Activated effector memory CD4-positive, alpha-beta T cell treated with Interleukin-2 at 50 U/mL for 16 hours (primary cell): ENCODE results near the gene AUTS2.
"Not testable (repeated sequence)": the region's sequence is repeated elsewhere in the genome, so short reads cannot be mapped to it uniquely, and the experiment has no call there.

ENCODE experiments used
- DNase-seq: peaks from one replicate; pipeline ENCODE4 v3.0.0-alpha.2; 2020

AUTS2 gene

GRCh38 chr7:70787771-70788170 is 1189.5 kb downstream of the AUTS2 start:
- no peak for DNase-seq

GRCh38 chr7:70788276-70788675 is 1190.0 kb downstream of the AUTS2 start:
- DNase-seq: peak; percentile 33

DNA sequence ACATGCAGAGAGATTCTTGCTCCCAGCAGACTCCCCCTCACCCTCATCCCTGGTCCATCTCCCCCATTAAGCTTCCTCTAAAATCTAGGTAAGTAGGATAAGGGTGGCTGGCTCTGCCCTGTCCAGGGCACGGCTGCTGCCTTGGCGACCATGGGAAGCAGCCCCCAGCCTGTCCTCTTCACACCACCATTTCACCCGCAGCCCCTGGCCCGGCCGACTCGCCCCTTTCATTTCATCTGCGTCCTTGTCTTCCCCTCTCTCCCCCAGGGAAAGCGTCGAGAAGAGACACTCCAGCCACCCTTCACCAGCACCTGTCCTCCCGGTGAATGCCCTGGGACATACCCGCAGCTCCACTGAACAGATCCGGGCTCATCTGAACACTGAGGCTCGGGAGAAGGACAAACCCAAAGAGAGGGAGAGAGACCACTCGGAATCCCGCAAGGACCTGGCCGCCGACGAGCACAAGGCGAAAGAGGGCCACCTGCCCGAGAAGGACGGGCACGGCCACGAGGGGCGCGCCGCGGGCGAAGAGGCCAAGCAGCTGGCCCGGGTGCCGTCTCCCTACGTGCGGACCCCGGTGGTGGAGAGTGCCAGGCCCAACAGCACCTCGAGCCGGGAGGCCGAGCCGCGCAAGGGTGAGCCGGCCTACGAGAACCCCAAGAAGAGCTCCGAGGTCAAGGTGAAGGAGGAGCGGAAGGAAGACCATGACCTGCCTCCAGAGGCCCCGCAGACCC is 1191.4 kb downstream of the AUTS2 start:
- no peak for DNase-seq

GRCh38 chr7:70790215-70791073 is 1192.2 kb downstream of the AUTS2 start:
- no peak for DNase-seq

- DNase-seq: no peak
These were observed 1193.1 kb downstream of the AUTS2 start for GRCh38 chr7:70791341-70791740.

DNA sequence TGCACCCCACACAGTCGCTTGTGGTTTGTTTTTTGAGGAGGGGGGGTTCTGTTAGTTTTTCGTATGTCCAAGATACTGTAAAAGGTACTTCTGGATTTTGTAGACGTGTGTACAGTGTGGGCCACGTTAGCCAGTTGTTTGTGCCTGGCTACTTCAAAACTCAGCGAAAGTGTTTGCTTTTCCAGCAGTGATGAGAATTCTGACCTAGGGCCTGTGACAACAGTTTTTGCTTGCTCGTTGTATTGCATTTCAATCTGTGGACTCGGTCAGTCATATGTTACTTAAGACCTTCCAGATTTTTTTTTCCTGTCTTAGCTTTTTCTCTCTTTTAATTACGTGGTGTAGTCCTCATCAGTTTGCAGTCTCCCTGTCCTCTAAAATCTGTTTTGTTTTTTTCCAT is 1194.8 kb downstream of the AUTS2 start:
- DNase-seq: no peak

DNA sequence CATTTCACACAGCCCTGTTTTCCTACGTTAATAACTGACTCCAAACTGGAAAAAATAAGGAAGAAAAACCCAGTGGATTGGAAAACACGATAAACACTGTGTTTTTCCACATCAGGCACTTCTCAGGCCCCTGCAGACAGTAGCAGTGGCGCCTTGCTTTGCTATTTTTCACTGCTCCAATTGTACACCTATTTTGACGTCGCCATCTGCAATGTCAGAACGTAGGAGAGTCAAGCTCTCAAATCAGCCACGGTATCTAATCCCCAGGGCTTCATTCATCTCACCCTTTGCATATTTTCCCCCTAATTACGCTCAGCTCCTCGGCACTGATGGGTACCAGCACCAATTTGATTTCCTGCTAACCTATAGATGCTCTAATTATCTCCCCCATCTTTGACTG is 1195.5 kb downstream of the AUTS2 start:
- no peak for DNase-seq

GRCh38 chr7:70794962-70795361 is 1196.7 kb downstream of the AUTS2 start:
- DNase-seq: no peak

GRCh38 chr7:70795948-70796347 is 1197.7 kb downstream of the AUTS2 start:
- DNase-seq: no peak

GRCh38 chr7:70797109-70797514 is 1198.8 kb downstream of the AUTS2 start:
- DNase-seq: no peak

- DNase-seq: no peak
These were observed 1201.6 kb downstream of the AUTS2 start for GRCh38 chr7:70799841-70800405.

GRCh38 chr7:70805360-70805759 is 1207.1 kb downstream of the AUTS2 start:
- no peak for DNase-seq

- DNase-seq: no peak
These were observed 1209.4 kb downstream of the AUTS2 start for GRCh38 chr7:70807650-70808049.

DNA sequence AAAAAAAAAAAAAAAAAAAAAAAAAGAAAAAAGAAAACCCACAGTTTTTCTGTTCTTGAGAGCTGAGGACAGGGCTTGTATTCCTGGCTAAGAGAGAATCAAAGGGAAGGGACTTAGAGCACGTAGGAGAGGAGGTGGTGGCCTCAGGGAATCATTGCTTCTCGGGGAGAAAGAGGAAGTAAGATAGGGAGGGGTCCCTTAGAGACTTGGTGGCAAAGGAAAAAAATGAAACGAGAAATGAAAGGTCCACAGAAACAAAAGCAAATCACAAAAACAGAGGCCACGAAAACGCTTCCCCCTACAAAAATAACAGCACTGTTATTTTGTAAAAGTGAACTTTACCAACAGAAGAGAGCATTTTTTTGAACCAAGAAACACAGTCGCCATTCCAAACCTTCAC is 1210.6 kb downstream of the AUTS2 start:
- no peak for DNase-seq

DNA sequence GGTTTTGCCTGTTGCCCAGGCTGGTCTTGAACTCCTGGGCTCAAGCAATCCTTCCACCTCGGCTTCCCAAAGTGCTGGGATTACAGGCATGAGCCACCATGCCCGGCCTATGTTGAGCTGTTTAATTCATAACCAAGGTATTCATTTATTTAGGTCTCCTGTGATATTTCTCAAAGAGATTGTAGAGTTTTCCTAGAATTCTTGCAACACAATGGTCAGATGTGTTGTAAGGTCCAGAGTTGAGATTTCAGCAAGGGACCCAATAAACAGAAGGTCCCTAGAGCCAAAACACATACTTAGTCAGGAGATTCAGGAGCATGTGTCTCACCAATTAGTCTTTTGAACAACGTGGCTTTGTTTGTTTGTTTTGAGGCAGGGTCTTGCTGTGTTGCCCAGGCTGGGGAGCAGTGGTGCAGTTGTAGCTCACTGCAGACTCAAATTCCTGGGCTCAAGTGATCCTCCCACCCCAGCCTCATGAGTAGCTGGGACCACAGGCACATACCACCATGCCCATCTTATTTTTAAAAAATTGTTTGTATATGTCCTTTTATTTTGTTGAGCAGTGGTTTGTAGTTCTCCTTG is 1212.4 kb downstream of the AUTS2 start:
- DNase-seq: no peak

GRCh38 chr7:70812511-70812910 is 1214.2 kb downstream of the AUTS2 start:
- DNase-seq: no peak

DNA sequence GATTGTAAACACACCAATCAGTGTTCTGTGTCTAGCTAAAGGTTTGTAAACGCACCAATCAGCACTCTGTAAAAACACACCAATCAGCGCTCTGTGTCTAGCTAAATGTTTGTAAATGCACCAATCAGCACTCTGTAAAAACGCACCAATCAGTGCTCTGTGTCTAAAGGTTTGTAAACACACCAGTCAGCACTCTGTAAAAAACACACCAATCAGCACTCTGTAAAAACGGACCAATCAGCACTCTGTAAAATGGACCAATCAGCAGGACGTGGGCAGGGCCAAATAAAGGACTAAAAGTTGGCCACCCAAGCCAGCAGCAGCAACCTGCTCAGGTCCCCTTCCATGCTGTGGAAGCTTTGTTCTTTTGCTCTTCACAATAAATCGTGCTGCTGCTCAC is 1224.2 kb downstream of the AUTS2 start:
- not testable (repeated sequence) for DNase-seq

- peak; percentile 35 for DNase-seq
These were observed 1231.2 kb downstream of the AUTS2 start for GRCh38 chr7:70829221-70830059.

- DNase-seq: no peak
These were observed 1231.8 kb downstream of the AUTS2 start for GRCh38 chr7:70830060-70830395.

DNA sequence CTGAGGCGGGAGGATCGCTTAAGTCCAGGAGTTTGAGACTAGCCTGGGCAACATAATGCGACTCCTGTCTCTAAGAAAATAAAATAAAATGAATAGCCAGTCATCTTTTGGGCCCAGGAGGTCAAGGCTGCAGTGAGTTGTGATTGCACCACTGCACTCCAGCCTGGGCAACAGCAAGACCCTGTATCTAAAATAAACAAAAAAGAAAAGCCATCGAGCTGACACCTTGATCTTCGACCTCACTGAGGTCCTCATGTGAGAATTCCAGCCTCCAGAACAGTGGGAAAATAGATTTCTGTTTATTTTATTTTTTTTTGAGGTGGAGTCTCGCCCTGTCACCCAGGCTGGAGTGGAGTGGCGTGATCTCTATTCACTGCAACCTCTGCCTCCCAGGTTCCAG is 1232.2 kb downstream of the AUTS2 start:
- DNase-seq: no peak

- DNase-seq: no peak
These were observed 1235.5 kb downstream of the AUTS2 start for GRCh38 chr7:70833726-70834125.

- no peak for DNase-seq
These were observed 1236.1 kb downstream of the AUTS2 start for GRCh38 chr7:70834424-70834823.

DNA sequence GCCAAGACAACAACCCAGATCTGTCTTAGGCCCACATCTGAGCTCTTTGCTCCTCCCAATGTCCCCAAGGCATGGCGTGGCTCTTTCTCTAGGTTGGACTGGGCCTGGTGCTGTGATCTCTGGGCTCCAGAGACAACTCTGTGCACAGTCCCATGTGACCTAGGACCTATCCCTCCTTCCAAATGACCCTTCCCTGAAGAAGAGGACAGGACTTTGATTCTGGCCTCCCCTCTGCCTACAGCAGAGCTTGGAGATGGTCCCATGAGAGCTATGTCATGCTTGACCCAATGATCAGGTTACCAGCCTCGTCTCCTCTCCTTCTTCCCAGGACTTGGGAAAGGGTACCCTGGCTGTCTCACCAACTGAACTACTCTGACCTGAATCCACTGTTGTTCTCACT is 1237.4 kb downstream of the AUTS2 start:
- no peak for DNase-seq
